WTC11 (cell line): Measurements from ENCODE around the gene PRR5L. TPM values are rescaled to one million over a fixed set of nuclear protein-coding genes. Genes with fewer than 3 reads are reported as not detected.

Experiments
- ATAC-seq: fragments of 200-7000 bp; cut with Tn5 transposase; 2 replicates; pipeline ENCODE4 v1.10.0; 2021; ENCODE audit warnings: mild to moderate bottlenecking, moderate library complexity
- CTCF ChIA-PET: fragments of 300-600 bp; sonication (Branson Sonifier 250); formaldehyde crosslinking; loops from one replicate; lab custom pipeline; 2021; ENCODE audit warnings: antibody characterized with exemption; lab: Charles Lee
- POLR2A ChIA-PET: fragments of 350-600 bp; sonication (Branson Sonifier 250); formaldehyde crosslinking; loops from one replicate; lab custom pipeline; 2021; ENCODE audit warnings: antibody characterized with exemption; lab: Charles Lee
- DNase-seq: peaks from one replicate; pipeline ENCODE4 v3.0.0; 2021; ENCODE audit warnings: low spot score
- H3K27ac Mint-ChIP-seq: 2 replicates; pipeline ENCODE4 v1.8.0; 2021; ENCODE audit warnings: mixed read lengths
- H3K27me3 Mint-ChIP-seq: 2 replicates; pipeline ENCODE4 v1.8.0; 2021; ENCODE audit warnings: low read depth, mild to moderate bottlenecking, moderate library complexity, mixed read lengths
- H3K36me3 Mint-ChIP-seq: 2 replicates; pipeline ENCODE4 v1.8.0; 2021; ENCODE audit warnings: mixed read lengths
- H3K4me1 Mint-ChIP-seq: 2 replicates; pipeline ENCODE4 v1.8.0; 2022; ENCODE audit warnings: mixed read lengths
- H3K4me3 Mint-ChIP-seq: 2 replicates; pipeline ENCODE4 v1.8.0; 2021; ENCODE audit warnings: mild to moderate bottlenecking, moderate library complexity, mixed read lengths
- H3K9me3 Mint-ChIP-seq: 2 replicates; pipeline ENCODE4 v1.8.0; 2021; ENCODE audit warnings: mixed read lengths
- AR ChIP-seq: fragments of 250-450 bp; sonication (Bioruptor Pico); IDR thresholded peaks from 2 replicates; pipeline ENCODE4 v1.9.0; 2021; ENCODE audit warnings: mild to moderate bottlenecking
- ARID4B ChIP-seq: sonication (generic); formaldehyde crosslinking; IDR thresholded peaks from 2 replicates; pipeline ENCODE4 v1.8.0; 2023; ENCODE audit warnings: missing genetic modification reagents, mild to moderate bottlenecking, borderline replicate concordance
- ATF1 ChIP-seq: sonication (generic); formaldehyde crosslinking; IDR thresholded peaks from 2 replicates; pipeline ENCODE4 v1.8.1; 2023; ENCODE audit warnings: mild to moderate bottlenecking, moderate library complexity, missing genetic modification reagents
- CREB1 ChIP-seq: sonication (generic); formaldehyde crosslinking; IDR thresholded peaks from 2 replicates; pipeline ENCODE4 v1.8.0; 2023; ENCODE audit warnings: mild to moderate bottlenecking, missing genetic modification reagents
- E2F4 ChIP-seq: sonication (generic); formaldehyde crosslinking; IDR thresholded peaks from 2 replicates; pipeline ENCODE4 v1.8.1; 2022; ENCODE audit warnings: low read depth, mild to moderate bottlenecking, moderate library complexity, missing genetic modification reagents, borderline replicate concordance
- FOXJ3 ChIP-seq: sonication (generic); formaldehyde crosslinking; IDR thresholded peaks from 2 replicates; pipeline ENCODE4 v1.9.0; 2021; ENCODE audit warnings: missing genetic modification reagents, mild to moderate bottlenecking, borderline replicate concordance
- HMGXB4 ChIP-seq: sonication (generic); formaldehyde crosslinking; IDR thresholded peaks from 2 replicates; pipeline ENCODE4 v1.8.1; 2023; ENCODE audit warnings: mild to moderate bottlenecking, moderate library complexity, missing genetic modification reagents
- NFATC4 ChIP-seq: fragments of 250-450 bp; sonication (Bioruptor Pico); IDR thresholded peaks from 2 replicates; pipeline ENCODE4 v1.9.0; 2021; ENCODE audit warnings: mild to moderate bottlenecking
- OVOL2 ChIP-seq: fragments of 250-450 bp; sonication (Bioruptor Pico); IDR thresholded peaks from 2 replicates; pipeline ENCODE4 v1.9.0; 2021; ENCODE audit warnings: mild to moderate bottlenecking, borderline replicate concordance
- USF2 ChIP-seq: sonication (generic); formaldehyde crosslinking; IDR thresholded peaks from 2 replicates; pipeline ENCODE4 v1.8.1; 2023; ENCODE audit warnings: mild to moderate bottlenecking, missing genetic modification reagents, moderate library complexity
- ZMAT4 ChIP-seq: fragments of 250-450 bp; sonication (Bioruptor Pico); IDR thresholded peaks from 2 replicates; pipeline ENCODE4 v1.9.0; 2021; ENCODE audit warnings: mild to moderate bottlenecking
- ZNF263 ChIP-seq: sonication (generic); formaldehyde crosslinking; IDR thresholded peaks from 2 replicates; pipeline ENCODE4 v1.8.1; 2022; ENCODE audit warnings: low read depth, mild to moderate bottlenecking, moderate library complexity, missing genetic modification reagents
- ZNF281 ChIP-seq: sonication (generic); formaldehyde crosslinking; IDR thresholded peaks from 2 replicates; pipeline ENCODE4 v1.8.0; 2023; ENCODE audit warnings: mild to moderate bottlenecking, missing genetic modification reagents
- ZNF416 ChIP-seq: fragments of 250-450 bp; sonication (Bioruptor Pico); IDR thresholded peaks from 2 replicates; pipeline ENCODE4 v1.9.0; 2021; ENCODE audit warnings: mild to moderate bottlenecking, inconsistent platforms
- total RNA-seq: library from RNA; stranded (reverse); gene quantifications from 3 replicates; pipeline ENCODE4 v1.2.3, GENCODE V29; 2021

Gene PRR5L
- total RNA-seq, 1 experiment from 2014 or later = 3.9 TPM

GRCh38 chr11:36354221-36355003, 58.3 kb downstream of the PRR5L start:
- no peaks in the 10 kb centered on the region for H3K36me3 Mint-ChIP-seq
- ChIA-PET CTCF (no interaction called here), POLR2A (no interaction called here)
- DNase-seq (no peak), ATAC-seq (no peak)
- peaks cover 35% of the 10 kb centered on the region for H3K27me3 Mint-ChIP-seq
- peaks cover 7% of the 10 kb centered on the region for H3K4me1 Mint-ChIP-seq
- H3K27ac Mint-ChIP-seq = no peak overlapping the region
- H3K9me3 Mint-ChIP-seq = no peaks in the 10 kb centered on the region
- H3K4me3 Mint-ChIP-seq = no peak overlapping the region
- no peak for TF ChIP-seq ZMAT4 (CRISPR knock-in tag)
- TF ChIP-seq ZNF416 (CRISPR knock-in tag) = no peak
- TF ChIP-seq ATF1 (CRISPR knock-in tag) = no peak
- no peak for TF ChIP-seq OVOL2 (CRISPR knock-in tag)
- no peak for TF ChIP-seq FOXJ3 (CRISPR knock-in tag)
- TF ChIP-seq USF2 (CRISPR knock-in tag) = no peak
- TF ChIP-seq CREB1 = no peak
- no peak for TF ChIP-seq ZNF263
- TF ChIP-seq AR = no peak
- TF ChIP-seq ARID4B (CRISPR knock-in tag) = no peak
- TF ChIP-seq HMGXB4 = no peak
- TF ChIP-seq E2F4 (CRISPR knock-in tag) = no peak
- no peak for TF ChIP-seq ZNF281 (CRISPR knock-in tag)
- no peak for TF ChIP-seq NFATC4 (CRISPR knock-in tag)
